GM21447 (cell line): ENCODE measurements around the gene TAGLN3.

Experiments
- ATAC-seq: cut with Tn5 transposase; IDR thresholded peaks from one replicate; pipeline ENCODE4 v1.9.1; 2021; ENCODE audit not compliant: unreplicated experiment

The TAGLN3 gene

GRCh38 chr3:112043621-112044201 lies 45.0 kb downstream of the TAGLN3 start:
- ATAC-seq: peak; percentile 94

- ATAC-seq: no peak
These were observed 47.9 kb downstream of the TAGLN3 start for GRCh38 chr3:112046599-112046998.

GRCh38 chr3:112047264-112047663 lies 48.5 kb downstream of the TAGLN3 start:
- ATAC-seq: no peak

- ATAC-seq: no peak
These were observed 50.2 kb downstream of the TAGLN3 start for GRCh38 chr3:112048911-112049310.

GRCh38 chr3:112053229-112053628 lies 54.5 kb downstream of the TAGLN3 start:
- no peak for ATAC-seq

- no peak for ATAC-seq
These were observed 57.8 kb downstream of the TAGLN3 start for GRCh38 chr3:112056451-112056929.

GRCh38 chr3:112059497-112059896 lies 60.8 kb downstream of the TAGLN3 start:
- no peak for ATAC-seq

GRCh38 chr3:112061152-112061551 lies 62.4 kb downstream of the TAGLN3 start:
- ATAC-seq: no peak
